NCI-H345 treated with DMSO at 0.1 percent for 48 hours (cell line): Measurements from ENCODE around the gene ALG2.
"Not testable (repeated sequence)": the region's sequence is repeated elsewhere in the genome, so short reads cannot be mapped to it uniquely, and the experiment has no call there.

ENCODE experiments used
- DNase-seq: peaks from one replicate; lab custom pipeline; 2025; ENCODE audit not compliant: unreplicated experiment; lab: John Stamatoyannopoulos, UW

The ALG2 gene

GRCh38 chr9:99238331-99238730 is 16.6 kb upstream of the ALG2 start:
- no peak for DNase-seq

GRCh38 chr9:99237849-99238248 is 16.1 kb upstream of the ALG2 start:
- DNase-seq, result not testable (repeated sequence)

GRCh38 chr9:99237356-99237755 is 15.6 kb upstream of the ALG2 start:
- no peak for DNase-seq

GRCh38 chr9:99235926-99236634 is 14.3 kb upstream of the ALG2 start:
- DNase-seq, result no peak

- no peak for DNase-seq
Measured at GRCh38 chr9:99235069-99235468, 13.3 kb upstream of the ALG2 start.

GRCh38 chr9:99234618-99235017 is 12.9 kb upstream of the ALG2 start:
- no peak for DNase-seq

GRCh38 chr9:99231711-99232110 is 10.0 kb upstream of the ALG2 start:
- DNase-seq, result no peak

GRCh38 chr9:99230206-99230605 is 8.5 kb upstream of the ALG2 start:
- no peak for DNase-seq

- no peak for DNase-seq
Measured at GRCh38 chr9:99226054-99226453, 4.3 kb upstream of the ALG2 start.

- DNase-seq, result no peak
Measured at GRCh38 chr9:99224445-99224844, 2.7 kb upstream of the ALG2 start.

- no peak for DNase-seq
Measured at GRCh38 chr9:99222416-99223270, 901 bp upstream of the ALG2 start.

- DNase-seq, result no peak
Measured at GRCh38 chr9:99221266-99221620, 499 bp downstream of the ALG2 start.

- DNase-seq, result no peak
Measured at GRCh38 chr9:99220011-99220410, 1.7 kb downstream of the ALG2 start.

- no peak for DNase-seq
Measured at GRCh38 chr9:99216073-99216472, 5.7 kb downstream of the ALG2 start.

- DNase-seq, result no peak
Measured at GRCh38 chr9:99213197-99213596, 8.5 kb downstream of the ALG2 start.

- DNase-seq, result no peak
Measured at GRCh38 chr9:99211746-99212145, 10.0 kb downstream of the ALG2 start.

GRCh38 chr9:99210572-99210971 is 11.2 kb downstream of the ALG2 start:
- DNase-seq, result no peak

GRCh38 chr9:99201603-99202002 is 20.1 kb downstream of the ALG2 start:
- no peak for DNase-seq

GRCh38 chr9:99199938-99200539 is 21.7 kb downstream of the ALG2 start:
- peak; percentile 15 for DNase-seq

- DNase-seq, result no peak
Measured at GRCh38 chr9:99197987-99198386, 23.8 kb downstream of the ALG2 start.

- no peak for DNase-seq
Measured at GRCh38 chr9:99197124-99197630, 24.6 kb downstream of the ALG2 start.

- not testable (repeated sequence) for DNase-seq
Measured at GRCh38 chr9:99196484-99196883, 25.3 kb downstream of the ALG2 start.
